ENCODE measurements around the gene PSMB5. TPM values are rescaled to one million over a fixed set of nuclear protein-coding genes. Genes with fewer than 3 reads are reported as not detected.
A peak's percentile ranks its signal among the peaks of the same experiment; 100 is the strongest.

PSMB5 gene
- total RNA-seq, 1 experiment from 2014 or later: 162 TPM

GRCh38 chr14:23030936-23031335 lies 3.8 kb downstream of the PSMB5 start:
- no peaks in the 10 kb centered on the region for H3K27me3 Mint-ChIP-seq (ENCODE audit: insufficient read depth, unreplicated experiment)
- intact Hi-C loops (cut with micrococcal nuclease): no loop called here
- H3K9me3 Mint-ChIP-seq (ENCODE audit: unreplicated experiment): no peaks in the 10 kb centered on the region
- no peak overlapping the region for H3K4me3 Mint-ChIP-seq (ENCODE audit: unreplicated experiment)
- TF ChIP-seq CTCF (IDR thresholded peaks at IDR 0.05; ENCODE audit: unreplicated experiment): no peak
- POLR2A ChIA-PET: interaction anchor here (1.6 kb wide), 1 partner anchor 24 kb away, joined by 9 read pairs; no protein-coding TSS in a partner anchor
- peak; percentile 33 for DNase-seq (ENCODE audit: unreplicated experiment)
- CTCF ChIA-PET: interaction anchor here (0.9 to 1.9 kb wide), 5 partner anchors 11 to 45 kb away, joined by 4 to 5 read pairs (median 4); partner anchors contain the start of gene CDH24
- peaks cover 82% of the 10 kb centered on the region for H3K36me3 Mint-ChIP-seq (ENCODE audit: insufficient read depth, unreplicated experiment)
- H3K4me1 Mint-ChIP-seq (ENCODE audit: insufficient read depth, unreplicated experiment): peaks cover 18% of the 10 kb centered on the region
- no peak overlapping the region for H3K27ac Mint-ChIP-seq (ENCODE audit: low read depth, unreplicated experiment)
- TSS peak; percentile 2 for BruUV-seq (replicated peaks)

DNA sequence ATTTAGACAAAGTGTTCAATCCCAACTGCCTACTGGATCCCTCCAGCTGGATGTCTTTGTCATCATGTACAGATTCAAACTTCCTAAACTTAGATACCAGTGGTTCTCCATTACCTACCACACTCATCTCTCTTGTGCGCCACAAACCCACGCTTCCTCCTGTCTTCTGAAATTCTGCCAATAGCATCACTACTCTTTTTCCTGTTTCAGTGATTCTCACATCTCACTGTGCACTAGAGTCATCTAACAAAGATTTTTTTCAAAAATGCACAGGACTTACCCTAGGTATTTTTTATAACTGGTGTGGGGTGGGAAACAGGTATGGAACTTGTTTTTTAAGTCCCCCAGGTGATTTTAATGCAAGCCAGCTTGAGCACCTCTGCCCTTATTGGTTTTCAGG lies 5.9 kb downstream of the PSMB5 start:
- H3K9me3 Mint-ChIP-seq (ENCODE audit: unreplicated experiment): no peaks in the 10 kb centered on the region
- intact Hi-C loops (cut with micrococcal nuclease): no loop called here
- H3K4me3 Mint-ChIP-seq (ENCODE audit: unreplicated experiment): no peak overlapping the region
- POLR2A ChIA-PET: interaction anchor here (0.7 to 1.1 kb wide), 2 partner anchors 22 to 272 kb away, joined by 3 read pairs; no protein-coding TSS in a partner anchor
- no peaks in the 10 kb centered on the region for H3K27me3 Mint-ChIP-seq (ENCODE audit: insufficient read depth, unreplicated experiment)
- H3K4me1 Mint-ChIP-seq (ENCODE audit: insufficient read depth, unreplicated experiment): peaks cover 17% of the 10 kb centered on the region
- no TSS peak for BruUV-seq (replicated peaks)
- CTCF ChIA-PET: interaction anchor here (0.7 to 1.9 kb wide), 3 partner anchors 14 to 1437 kb away, joined by 3 to 8 read pairs (median 6); no protein-coding TSS in a partner anchor
- peak overlapping the region; percentile 86 for H3K27ac Mint-ChIP-seq (ENCODE audit: low read depth, unreplicated experiment)
- no peak for TF ChIP-seq CTCF (IDR thresholded peaks at IDR 0.05; ENCODE audit: unreplicated experiment)
- DNase-seq (ENCODE audit: unreplicated experiment): no peak
- H3K36me3 Mint-ChIP-seq (ENCODE audit: insufficient read depth, unreplicated experiment): peaks cover 90% of the 10 kb centered on the region

- intact Hi-C loops (cut with micrococcal nuclease): no loop called here
- CTCF ChIA-PET: interaction anchor here (1.0 to 2.5 kb wide), 4 partner anchors 30 to 96 kb away, joined by 3 to 11 read pairs (median 4); partner anchors contain the start of gene PRMT5
- no peak overlapping the region for H3K27ac Mint-ChIP-seq (ENCODE audit: low read depth, unreplicated experiment)
These were observed 9.4 kb downstream of the PSMB5 start for GRCh38 chr14:23025151-23025814.

More at GRCh38 chr14:23025151-23025814, 9.4 kb downstream of the PSMB5 start:
- Mint-ChIP-seq H3K27me3 (ENCODE audit: insufficient read depth, unreplicated experiment) (no peaks in the 10 kb centered on the region), H3K4me3 (ENCODE audit: unreplicated experiment) (no peak overlapping the region), H3K9me3 (ENCODE audit: unreplicated experiment) (no peaks in the 10 kb centered on the region), H3K36me3 (ENCODE audit: insufficient read depth, unreplicated experiment) (peaks cover 55% of the 10 kb centered on the region), H3K4me1 (ENCODE audit: insufficient read depth, unreplicated experiment) (peaks cover 10% of the 10 kb centered on the region)
- BruUV-seq (replicated peaks): no TSS peak
- TF ChIP-seq CTCF (IDR thresholded peaks at IDR 0.05; ENCODE audit: unreplicated experiment): no peak
- DNase-seq (ENCODE audit: unreplicated experiment): no peak
- POLR2A ChIA-PET: interaction anchor here (1.0 to 2.3 kb wide), 4 partner anchors 9 to 30 kb away, joined by 3 to 15 read pairs (median 5); partner anchors contain the start of gene PSMB5

Measured in MCF 10A (cell line).